ENCODE results near the gene NUP210L. TPM values are rescaled to one million over a fixed set of nuclear protein-coding genes. Genes with fewer than 3 reads are reported as not detected.
"Not testable (repeated sequence)": the region's sequence is repeated elsewhere in the genome, so short reads cannot be mapped to it uniquely, and the experiment has no call there.

Gene NUP210L
- total and polyA plus RNA-seq, 9 donors: 0.04 to 0.19 (median 0.07) TPM; not detected in 4

GRCh38 chr1:153984123-153984894 lies 170.6 kb downstream of the NUP210L start:
- H3K4me1 ChIP-seq (ENCODE audit: control insufficient read depth, insufficient read depth, low read length): peaks cover 14% of the 10 kb centered on the region
- no peak for DNase-seq
- H3K27ac ChIP-seq (ENCODE audit: low read length): no peak overlapping the region
- 71% methylated on average over 2 of the region's 6 CpGs for WGBS (ENCODE audit: insufficient coverage)
- H3K4me3 ChIP-seq (ENCODE audit: low read length): no peak overlapping the region
- H3K9me3 ChIP-seq (replicated peaks; ENCODE audit: control insufficient read depth, low read depth, low read length): no peaks in the 10 kb centered on the region
- no peaks in the 10 kb centered on the region for H3K27me3 ChIP-seq (ENCODE audit: control insufficient read depth, insufficient read depth, low read length)
- peaks cover 20% of the 10 kb centered on the region for H3K36me3 ChIP-seq (ENCODE audit: control insufficient read depth, insufficient read depth, low read length)

- not testable (repeated sequence) for H3K9me3 ChIP-seq (replicated peaks; ENCODE audit: control insufficient read depth, low read depth, low read length); H3K27me3 ChIP-seq (ENCODE audit: control insufficient read depth, insufficient read depth, low read length); H3K27ac ChIP-seq (ENCODE audit: low read length); H3K4me3 ChIP-seq (ENCODE audit: low read length); DNase-seq
- Histone ChIP-seq H3K36me3 (ENCODE audit: control insufficient read depth, insufficient read depth, low read length) (peaks cover 20% of the 10 kb centered on the region), H3K4me1 (ENCODE audit: control insufficient read depth, insufficient read depth, low read length) (peaks cover 19% of the 10 kb centered on the region)
- WGBS (ENCODE audit: insufficient coverage): no CpG with 5 or more reads among the region's 2 CpGs
These were observed 173.1 kb downstream of the NUP210L start for GRCh38 chr1:153981735-153982134.

GRCh38 chr1:153979091-153979490 lies 175.8 kb downstream of the NUP210L start:
- not testable (repeated sequence) for DNase-seq; H3K27me3 ChIP-seq (ENCODE audit: control insufficient read depth, insufficient read depth, low read length); H3K27ac ChIP-seq (ENCODE audit: low read length); H3K9me3 ChIP-seq (replicated peaks; ENCODE audit: control insufficient read depth, low read depth, low read length); H3K4me3 ChIP-seq (ENCODE audit: low read length)
- Histone ChIP-seq H3K36me3 (ENCODE audit: control insufficient read depth, insufficient read depth, low read length) (peaks cover 38% of the 10 kb centered on the region), H3K4me1 (ENCODE audit: control insufficient read depth, insufficient read depth, low read length) (peaks cover 17% of the 10 kb centered on the region)
- WGBS (ENCODE audit: insufficient coverage): 86% methylated on average over 3 of the region's 12 CpGs

- peaks cover 43% of the 10 kb centered on the region for H3K36me3 ChIP-seq (ENCODE audit: control insufficient read depth, insufficient read depth, low read length)
- no peak for DNase-seq
- WGBS (ENCODE audit: insufficient coverage): 52% methylated on average over 2 of the region's 9 CpGs
- no peaks in the 10 kb centered on the region for H3K9me3 ChIP-seq (replicated peaks; ENCODE audit: control insufficient read depth, low read depth, low read length)
- H3K27ac ChIP-seq (ENCODE audit: low read length): peak overlapping the region; percentile 95
- H3K4me3 ChIP-seq (ENCODE audit: low read length): peak overlapping the region; percentile 68
- no peaks in the 10 kb centered on the region for H3K27me3 ChIP-seq (ENCODE audit: control insufficient read depth, insufficient read depth, low read length)
- H3K4me1 ChIP-seq (ENCODE audit: control insufficient read depth, insufficient read depth, low read length): peaks cover 17% of the 10 kb centered on the region
These were observed 176.5 kb downstream of the NUP210L start for GRCh38 chr1:153978274-153978909.

DNA sequence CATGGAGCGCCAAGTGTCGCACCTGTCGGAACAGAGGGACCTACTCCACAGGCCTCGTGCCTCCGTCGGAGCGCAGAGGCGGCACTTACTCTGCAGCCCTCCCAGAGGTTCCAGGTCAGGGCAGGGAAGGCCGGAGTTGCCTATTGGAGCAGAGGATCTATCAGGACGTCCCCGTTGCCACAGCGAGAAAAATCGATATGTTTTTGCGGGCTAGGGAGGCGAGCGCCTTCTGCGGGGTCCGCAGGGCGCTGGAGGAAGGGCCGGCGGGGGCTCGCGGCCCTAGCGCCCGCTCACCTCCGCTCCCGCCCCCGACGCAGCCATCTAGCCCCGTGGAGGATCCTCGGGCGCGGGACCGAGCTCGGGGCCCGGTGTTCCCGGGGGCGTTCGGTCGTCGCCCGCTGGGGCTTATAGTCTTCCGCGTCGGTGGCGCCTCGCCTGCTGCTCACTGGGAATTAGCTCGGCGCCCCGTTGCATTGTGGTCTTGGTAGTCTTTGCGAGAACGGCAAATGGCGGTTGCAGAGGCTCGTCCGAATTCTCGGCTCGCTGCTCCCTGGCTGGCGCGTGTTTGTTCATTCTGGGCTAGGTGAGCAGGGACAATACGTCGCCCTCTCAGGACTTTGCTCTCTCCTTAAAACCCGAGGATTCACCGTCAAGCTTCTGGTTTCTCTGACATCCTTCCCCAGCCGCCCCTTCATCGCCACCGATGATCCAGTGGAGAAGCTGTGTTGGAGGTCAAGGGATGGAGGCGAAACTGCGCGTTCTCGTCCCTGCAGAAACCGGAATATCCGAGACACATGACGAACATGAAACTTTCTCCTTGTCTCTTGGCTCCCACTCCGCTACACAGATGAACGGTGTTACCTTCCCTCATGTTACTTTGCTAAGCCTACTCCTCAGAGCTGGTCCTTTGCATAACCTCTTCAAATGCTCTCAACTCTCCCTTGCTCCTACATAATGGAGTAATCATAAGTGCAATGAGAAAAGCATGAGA lies 177.3 kb downstream of the NUP210L start, which contains the start of gene JTB:
TSS of gene JTB (minus strand) at position 425 of the 991 bp plus-strand sequence. CDS start at position 3, 422 bp downstream.
- Histone ChIP-seq H3K4me1 (ENCODE audit: control insufficient read depth, insufficient read depth, low read length) (peaks cover 17% of the 10 kb centered on the region), H3K36me3 (ENCODE audit: control insufficient read depth, insufficient read depth, low read length) (peaks cover 44% of the 10 kb centered on the region), H3K4me3 (ENCODE audit: low read length) (peak within 1 kb of the TSS; percentile 68), H3K27ac (ENCODE audit: low read length) (peak within 1 kb of the TSS; percentile 95), H3K9me3 (replicated peaks; ENCODE audit: control insufficient read depth, low read depth, low read length) (no peaks in the 10 kb centered on the region), H3K27me3 (ENCODE audit: control insufficient read depth, insufficient read depth, low read length) (no peaks in the 10 kb centered on the region)
- WGBS (ENCODE audit: insufficient coverage): under 1% methylated on average over 68 of the region's 75 CpGs
- peak; percentile 94 for DNase-seq

GRCh38 chr1:153976819-153977249 lies 178.0 kb downstream of the NUP210L start:
- Histone ChIP-seq H3K27me3 (ENCODE audit: control insufficient read depth, insufficient read depth, low read length) (no peaks in the 10 kb centered on the region), H3K9me3 (replicated peaks; ENCODE audit: control insufficient read depth, low read depth, low read length) (no peaks in the 10 kb centered on the region), H3K27ac (ENCODE audit: low read length) (peak overlapping the region; percentile 95), H3K36me3 (ENCODE audit: control insufficient read depth, insufficient read depth, low read length) (peaks cover 38% of the 10 kb centered on the region), H3K4me3 (ENCODE audit: low read length) (peak overlapping the region; percentile 68), H3K4me1 (ENCODE audit: control insufficient read depth, insufficient read depth, low read length) (peaks cover 17% of the 10 kb centered on the region)
- WGBS (ENCODE audit: insufficient coverage): 0% methylated on average over 7 of the region's 16 CpGs
- DNase-seq: no peak

- 82% methylated on average over 3 of the region's 7 CpGs for WGBS (ENCODE audit: insufficient coverage)
These were observed 181.3 kb downstream of the NUP210L start for GRCh38 chr1:153973525-153973924.

GRCh38 chr1:153973071-153973470 lies 181.8 kb downstream of the NUP210L start:
- WGBS (ENCODE audit: insufficient coverage): 94% methylated on average over 3 of the region's 3 CpGs

More at GRCh38 chr1:153973525-153973924, 181.3 kb downstream of the NUP210L start:
- H3K9me3 ChIP-seq (replicated peaks; ENCODE audit: control insufficient read depth, low read depth, low read length): no peaks in the 10 kb centered on the region
- H3K27me3 ChIP-seq (ENCODE audit: control insufficient read depth, insufficient read depth, low read length): no peaks in the 10 kb centered on the region
- no peak overlapping the region for H3K27ac ChIP-seq (ENCODE audit: low read length)
- H3K4me1 ChIP-seq (ENCODE audit: control insufficient read depth, insufficient read depth, low read length): peaks cover 22% of the 10 kb centered on the region
- DNase-seq: no peak
- peaks cover 36% of the 10 kb centered on the region for H3K36me3 ChIP-seq (ENCODE audit: control insufficient read depth, insufficient read depth, low read length)
- no peak overlapping the region for H3K4me3 ChIP-seq (ENCODE audit: low read length)

DNA sequence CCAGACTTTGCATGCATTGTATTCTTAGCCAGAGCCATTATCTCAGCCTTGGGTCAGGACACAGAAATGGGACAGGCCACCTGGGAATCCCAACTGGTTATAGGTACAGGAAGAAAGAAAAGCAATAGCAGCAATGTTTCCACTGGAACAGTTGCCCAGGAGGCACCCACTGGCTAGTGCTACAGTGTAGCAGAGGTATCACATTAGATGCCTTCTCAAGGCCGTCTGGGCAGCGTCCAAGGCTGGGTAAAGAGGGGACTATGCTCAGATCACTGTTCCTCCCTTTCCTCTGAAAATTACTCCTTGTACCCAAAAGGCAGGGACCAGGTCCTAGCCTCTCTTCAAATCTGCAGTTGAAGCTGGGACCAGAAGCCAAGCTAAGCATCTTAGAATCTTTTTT lies 184.5 kb downstream of the NUP210L start:
- H3K27me3 ChIP-seq (ENCODE audit: control insufficient read depth, insufficient read depth, low read length): no peaks in the 10 kb centered on the region
- peaks cover 22% of the 10 kb centered on the region for H3K4me1 ChIP-seq (ENCODE audit: control insufficient read depth, insufficient read depth, low read length)
- 100% methylated on average over 2 of the region's 2 CpGs for WGBS (ENCODE audit: insufficient coverage)
- H3K27ac ChIP-seq (ENCODE audit: low read length): no peak overlapping the region
- H3K4me3 ChIP-seq (ENCODE audit: low read length): no peak overlapping the region
- H3K36me3 ChIP-seq (ENCODE audit: control insufficient read depth, insufficient read depth, low read length): peaks cover 28% of the 10 kb centered on the region
- H3K9me3 ChIP-seq (replicated peaks; ENCODE audit: control insufficient read depth, low read depth, low read length): no peaks in the 10 kb centered on the region
- DNase-seq: no peak

More at GRCh38 chr1:153973071-153973470, 181.8 kb downstream of the NUP210L start:
- Histone ChIP-seq H3K9me3 (replicated peaks; ENCODE audit: control insufficient read depth, low read depth, low read length) (no peaks in the 10 kb centered on the region), H3K36me3 (ENCODE audit: control insufficient read depth, insufficient read depth, low read length) (peaks cover 36% of the 10 kb centered on the region), H3K27ac (ENCODE audit: low read length) (no peak overlapping the region), H3K4me3 (ENCODE audit: low read length) (no peak overlapping the region), H3K27me3 (ENCODE audit: control insufficient read depth, insufficient read depth, low read length) (no peaks in the 10 kb centered on the region), H3K4me1 (ENCODE audit: control insufficient read depth, insufficient read depth, low read length) (peaks cover 24% of the 10 kb centered on the region)
- no peak for DNase-seq

Data from muscle of leg (tissue), 11 donors.